ENCODE data around the gene CTTN. TPM values are rescaled to one million over a fixed set of nuclear protein-coding genes. Genes with fewer than 3 reads are reported as not detected.

Gene CTTN
- total and polyA plus RNA-seq, 9 of the 15 experiments (the other 6 are each of a cell fraction or from before 2014, with no cell fraction given), result 9.9 to 158 (median 99.7) TPM

DNA sequence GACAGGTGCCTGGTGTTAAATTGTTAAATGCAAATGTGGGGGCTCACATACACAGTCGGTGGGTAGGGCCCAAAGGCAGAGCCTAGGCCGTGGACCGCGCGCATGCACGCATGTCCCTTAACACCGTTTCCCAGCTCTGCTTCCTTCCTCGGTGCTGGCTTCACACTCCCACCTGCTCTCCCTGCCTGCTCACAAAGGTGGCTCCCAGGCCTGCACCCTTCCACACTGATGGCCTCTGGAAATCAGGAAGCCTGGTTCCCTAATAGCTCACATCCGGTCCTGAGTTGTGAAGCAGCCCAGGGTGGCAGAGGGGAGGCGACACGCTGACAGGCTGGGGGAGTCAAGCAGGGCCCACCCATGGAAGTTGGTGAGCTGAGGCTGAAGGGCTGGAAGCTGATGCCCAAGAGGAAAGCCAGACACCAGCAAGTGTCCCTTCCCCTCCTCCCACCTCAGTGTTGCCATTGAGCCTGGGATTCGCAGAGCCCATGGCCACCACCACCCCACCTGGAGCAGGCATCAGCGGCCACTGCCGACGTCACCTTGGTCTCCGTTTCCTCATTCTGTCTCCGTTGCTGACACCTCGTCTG, 13.7 kb upstream of the CTTN start:
- Histone ChIP-seq H3K36me3 (ENCODE audit: control insufficient read depth, insufficient read depth, low read length) (peaks cover 70% of the 10 kb centered on the region), H3K9me3 (replicated peaks; ENCODE audit: control insufficient read depth, insufficient read depth, low read depth, low read length) (no peaks in the 10 kb centered on the region), H4K20me1 (replicated peaks; ENCODE audit: control insufficient read depth, insufficient read depth, low read length) (no peaks in the 10 kb centered on the region; the same call in 1 of the 2 replicates), H3K9ac (ENCODE audit: insufficient read depth in 1 of 2, low read depth in 2 of 2, low read length in 2 of 2) (peak overlapping the region in 1 of 2 experiments; percentile 37; a peak in 1 of 4 replicates), H3K4me3 (no peak overlapping the region), H2AFZ (ENCODE audit: low read depth, low read length) (no peak overlapping the region), H3K9me1 (ENCODE audit: control insufficient read depth, insufficient read depth, low read length) (peaks cover 3% of the 10 kb centered on the region), H3K4me2 (ENCODE audit: insufficient read depth, low read length) (no peak overlapping the region), H3K4me1 (replicated peaks in 1 of 2; ENCODE audit: control insufficient read depth in 2 of 2, insufficient read depth in 2 of 2, low read length in 2 of 2) (peaks cover 6 to 11% of the 10 kb centered on the region in 2 experiments; a peak in 4 of 5 replicates), H3K79me2 (ENCODE audit: control insufficient read depth, insufficient read depth, low read length) (peaks cover 16% of the 10 kb centered on the region), H3K27ac (ENCODE audit: extremely low read depth, low read depth, low read length) (no peak overlapping the region), H3K27me3 (ENCODE audit: control insufficient read depth in 2 of 2, insufficient read depth in 2 of 2, low read length in 2 of 2) (no peaks in the 10 kb centered on the region)
- peak; percentile 50; the same call in 1 of the 2 replicates for TF ChIP-seq POLR2A (conservative IDR thresholded peaks at IDR 0.05)
- 0 out of 2 replicates have a peak, but pooled peaks have one; percentile 33 for TF ChIP-seq RBFOX2 (IDR thresholded peaks at IDR 0.05; ENCODE audit: low read depth, low read length)
- TF ChIP-seq, protein P1, sequence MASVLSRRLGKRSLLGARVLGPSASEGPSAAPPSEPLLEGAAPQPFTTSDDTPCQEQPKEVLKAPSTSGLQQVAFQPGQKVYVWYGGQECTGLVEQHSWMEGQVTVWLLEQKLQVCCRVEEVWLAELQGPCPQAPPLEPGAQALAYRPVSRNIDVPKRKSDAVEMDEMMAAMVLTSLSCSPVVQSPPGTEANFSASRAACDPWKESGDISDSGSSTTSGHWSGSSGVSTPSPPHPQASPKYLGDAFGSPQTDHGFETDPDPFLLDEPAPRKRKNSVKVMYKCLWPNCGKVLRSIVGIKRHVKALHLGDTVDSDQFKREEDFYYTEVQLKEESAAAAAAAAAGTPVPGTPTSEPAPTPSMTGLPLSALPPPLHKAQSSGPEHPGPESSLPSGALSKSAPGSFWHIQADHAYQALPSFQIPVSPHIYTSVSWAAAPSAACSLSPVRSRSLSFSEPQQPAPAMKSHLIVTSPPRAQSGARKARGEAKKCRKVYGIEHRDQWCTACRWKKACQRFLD (CRISPR knock-in tag; IDR thresholded peaks at IDR 0.05), result no peak
- peak; percentile 49; the same call in 1 of the 2 replicates for TF ChIP-seq SUPT5H (IDR thresholded peaks at IDR 0.05)
- TF ChIP-seq POLR2G (IDR thresholded peaks at IDR 0.05; ENCODE audit: low read depth, low read length), result peak; percentile 34; the same call in 1 of the 2 replicates
- peak; percentile 17 for TF ChIP-seq RBM22 (IDR thresholded peaks at IDR 0.05; ENCODE audit: low read depth, low read length, poor library complexity, severe bottlenecking)
- TF ChIP-seq, protein P2, sequence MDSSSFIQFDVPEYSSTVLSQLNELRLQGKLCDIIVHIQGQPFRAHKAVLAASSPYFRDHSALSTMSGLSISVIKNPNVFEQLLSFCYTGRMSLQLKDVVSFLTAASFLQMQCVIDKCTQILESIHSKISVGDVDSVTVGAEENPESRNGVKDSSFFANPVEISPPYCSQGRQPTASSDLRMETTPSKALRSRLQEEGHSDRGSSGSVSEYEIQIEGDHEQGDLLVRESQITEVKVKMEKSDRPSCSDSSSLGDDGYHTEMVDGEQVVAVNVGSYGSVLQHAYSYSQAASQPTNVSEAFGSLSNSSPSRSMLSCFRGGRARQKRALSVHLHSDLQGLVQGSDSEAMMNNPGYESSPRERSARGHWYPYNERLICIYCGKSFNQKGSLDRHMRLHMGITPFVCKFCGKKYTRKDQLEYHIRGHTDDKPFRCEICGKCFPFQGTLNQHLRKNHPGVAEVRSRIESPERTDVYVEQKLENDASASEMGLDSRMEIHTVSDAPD (CRISPR knock-in tag; IDR thresholded peaks at IDR 0.05), result no peak
- POLR2A ChIA-PET, result interaction anchor here (0.7 to 1.2 kb wide), 3 partner anchors 10 to 217 kb away, joined by 3 to 4 read pairs (median 3); no protein-coding TSS in a partner anchor
- in situ Hi-C loops (cut with MboI) (no loop called here), intact Hi-C loops (cut with micrococcal nuclease) (no loop called here)
- FAIRE-seq, result no peak
- whole genome bisulfite sequencing (ENCODE audit: insufficient coverage, low coverage, missing lambda C conversion rate), result 97% methylated on average over 13 of the region's 18 CpGs
- CTCF ChIA-PET (ENCODE audit: low intra/inter-chr PET ratio), result no interaction called here
- no peak for ATAC-seq
- no peak for DNase-seq (ENCODE audit: extremely low read depth in 1 of 4, low spot score in 3 of 4)
- BruUV-seq (replicated peaks), result no TSS peak

All from K562 (cell line).